IMR-90 (cell line): ENCODE data around the gene ODAD2. TPM values are rescaled to one million over a fixed set of nuclear protein-coding genes. Genes with fewer than 3 reads are reported as not detected.

Experiments used
- ATAC-seq: fragments of 200-7000 bp; cut with Tn5 transposase; 2 replicates; pipeline ENCODE4 v1.9.1; 2020; ENCODE audit warnings: low read depth, mild to moderate bottlenecking, moderate library complexity
- BruUV-seq: library from RNA; stranded (reverse); fragments of 400-500 nt; replicated peaks from 2 replicates; lab custom pipeline; 2021; lab: Mats Ljungman, UMichigan
- CTCF ChIA-PET: fragments of 300-600 bp; formaldehyde crosslinking; extraction: SDS; loops from one replicate; lab custom pipeline; 2021; ENCODE audit warnings: antibody characterized with exemption; lab: Yijun Ruan, JAX
- POLR2A ChIA-PET: fragments of 300-600 bp; sonication (Branson Sonifier 250); formaldehyde crosslinking; loops from one replicate; lab custom pipeline; 2022; ENCODE audit warnings: antibody characterized with exemption; ENCODE audit not compliant: unreplicated experiment; lab: Charles Lee
- DNase-seq: peaks from one replicate; pipeline ENCODE4 v3.0.0; 2013
- H2AFZ ChIP-seq: replicated peaks from 2 replicates; pipeline ENCODE3; 2013; ENCODE audit warnings: low read length, mild to moderate bottlenecking; ENCODE audit not compliant: poor library complexity
- H2AK5ac ChIP-seq: 2 replicates; pipeline ENCODE4 v1.6.1; 2013; ENCODE audit warnings: low read depth, low read length, inconsistent platforms
- H2AK9ac ChIP-seq: replicated peaks from 2 replicates; pipeline ENCODE3; 2013; ENCODE audit warnings: mild to moderate bottlenecking, low read depth, low read length, moderate library complexity; ENCODE audit not compliant: poor library complexity
- H2BK120ac ChIP-seq: 2 replicates; pipeline ENCODE4 v1.6.1; 2013; ENCODE audit warnings: low read depth, low read length, inconsistent platforms
- H2BK15ac ChIP-seq: 3 replicates; pipeline ENCODE4 v1.6.1; 2013; ENCODE audit warnings: low read depth, low read length, inconsistent platforms
- H2BK20ac ChIP-seq: 2 replicates; pipeline ENCODE4 v1.6.1; 2013; ENCODE audit warnings: low read depth, mild to moderate bottlenecking, inconsistent platforms, low read length, moderate library complexity
- H2BK5ac ChIP-seq: 2 replicates; pipeline ENCODE4 v1.6.1; 2013; ENCODE audit warnings: mild to moderate bottlenecking, low read depth, low read length, inconsistent platforms; ENCODE audit not compliant: poor library complexity, severe bottlenecking
- H3K14ac ChIP-seq: replicated peaks from 2 replicates; pipeline ENCODE4 v1.6.1; 2013; ENCODE audit warnings: low read depth, low read length, inconsistent platforms
- H3K18ac ChIP-seq: 2 replicates; pipeline ENCODE4 v1.6.1; 2013; ENCODE audit warnings: low read depth, low read length, control low read depth
- H3K23ac ChIP-seq: 2 replicates; pipeline ENCODE4 v1.6.1; 2013; ENCODE audit warnings: low read depth, low read length, inconsistent platforms
- H3K27ac ChIP-seq: 2 replicates; pipeline ENCODE4 v1.5.1; 2013; ENCODE audit warnings: mild to moderate bottlenecking, control low read depth, low read length; ENCODE audit not compliant: insufficient read depth
- H3K27me3 ChIP-seq: 2 replicates; pipeline ENCODE4 v1.6.1; 2013; ENCODE audit warnings: low read length; ENCODE audit not compliant: control insufficient read depth, insufficient read depth
- H3K36me3 ChIP-seq: 2 replicates; pipeline ENCODE4 v1.6.1; 2013; ENCODE audit warnings: low read length, mixed read lengths; ENCODE audit not compliant: control insufficient read depth, insufficient read depth
- H3K4ac ChIP-seq: 2 replicates; pipeline ENCODE4 v1.6.1; 2013; ENCODE audit warnings: low read depth, low read length, inconsistent platforms
- H3K4me1 ChIP-seq: 2 replicates; pipeline ENCODE4 v1.6.1; 2013; ENCODE audit warnings: low read length, mixed read lengths; ENCODE audit not compliant: control insufficient read depth, insufficient read depth
- H3K4me2 ChIP-seq: 2 replicates; pipeline ENCODE4 v1.6.1; 2013; ENCODE audit warnings: low read depth, mild to moderate bottlenecking, control low read depth, low read length, moderate library complexity
- H3K4me3 ChIP-seq: 2 replicates; pipeline ENCODE4 v1.5.1; 2013; ENCODE audit warnings: low read depth, mild to moderate bottlenecking, control low read depth, low read length, moderate library complexity; ENCODE audit not compliant: insufficient read depth
- H3K56ac ChIP-seq: 2 replicates; pipeline ENCODE4 v1.6.1; 2013; ENCODE audit warnings: low read length, inconsistent platforms; ENCODE audit not compliant: insufficient read depth; ENCODE audit errors: extremely low read depth
- H3K79me1 ChIP-seq, 2 experiments: 2 replicates each; pipeline ENCODE4 v1.6.1; 2013; ENCODE audit warnings: low read length in 2 of 2, inconsistent platforms in 1 of 2, low read depth in 1 of 2
- H3K9ac ChIP-seq: 2 replicates; pipeline ENCODE4 v1.6.1; 2013; ENCODE audit warnings: low read depth, low read length, control low read depth
- H3K9me1 ChIP-seq: 2 replicates; pipeline ENCODE4 v1.6.1; 2013; ENCODE audit warnings: low read length, inconsistent platforms; ENCODE audit not compliant: insufficient read depth
- H3K9me3 ChIP-seq: 2 replicates; pipeline ENCODE4 v1.6.1; 2013; ENCODE audit warnings: low read length; ENCODE audit not compliant: control insufficient read depth, insufficient read depth
- H4K20me1 ChIP-seq: 2 replicates; pipeline ENCODE4 v1.6.1; 2013; ENCODE audit warnings: low read length, inconsistent platforms; ENCODE audit not compliant: insufficient read depth
- H4K5ac ChIP-seq: 2 replicates; pipeline ENCODE4 v1.6.1; 2013; ENCODE audit warnings: mild to moderate bottlenecking, low read depth, low read length, control low read depth
- H4K8ac ChIP-seq, 2 experiments: 2 replicates each; pipeline ENCODE4 v1.6.1; 2013; ENCODE audit warnings: low read depth in 2 of 2, low read length in 2 of 2, control low read depth in 1 of 2, inconsistent platforms in 1 of 2
- H4K91ac ChIP-seq: 2 replicates; pipeline ENCODE4 v1.6.1; 2013; ENCODE audit warnings: low read depth, low read length, inconsistent platforms; ENCODE audit not compliant: insufficient read depth
- BHLHE40 ChIP-seq: fragments of 150-350 bp; IDR thresholded peaks from 2 replicates; pipeline ENCODE4 v1.6.1; 2016; ENCODE audit warnings: mild to moderate bottlenecking, low read depth, low read length
- CEBPB ChIP-seq: IDR thresholded peaks from 2 replicates; pipeline ENCODE4 v1.6.1; 2012; ENCODE audit warnings: low read depth, low read length, improper control_type of control experiment
- CHD1 ChIP-seq: IDR thresholded peaks from 2 replicates; pipeline ENCODE4 v1.6.1; 2012; ENCODE audit warnings: low read depth, low read length, improper control_type of control experiment
- FOS ChIP-seq: fragments of 150-350 bp; IDR thresholded peaks from 2 replicates; pipeline ENCODE4 v1.6.1; 2016; ENCODE audit warnings: low read depth, low read length
- MAFK ChIP-seq: IDR thresholded peaks from 2 replicates; pipeline ENCODE4 v1.6.1; 2012; ENCODE audit warnings: low read depth, low read length, improper control_type of control experiment
- MAZ ChIP-seq: IDR thresholded peaks from 2 replicates; pipeline ENCODE4 v1.6.1; 2012; ENCODE audit warnings: low read depth, mild to moderate bottlenecking, low read length, improper control_type of control experiment, moderate library complexity, borderline replicate concordance
- MXI1 ChIP-seq: IDR thresholded peaks from 2 replicates; pipeline ENCODE4 v1.6.1; 2012; ENCODE audit warnings: low read depth, mild to moderate bottlenecking, low read length, moderate library complexity, borderline replicate concordance
- NFE2L2 ChIP-seq: fragments of 150-350 bp; IDR thresholded peaks from 2 replicates; pipeline ENCODE4 v1.6.1; 2016; ENCODE audit warnings: low read depth, mild to moderate bottlenecking, low read length
- POLR2A ChIP-seq: IDR thresholded peaks from 2 replicates; pipeline ENCODE4 v1.6.1; 2012; ENCODE audit warnings: mild to moderate bottlenecking, low read depth, low read length
- RAD21 ChIP-seq: IDR thresholded peaks from 2 replicates; pipeline ENCODE4 v1.6.1; 2012; ENCODE audit warnings: low read length, improper control_type of control experiment
- RCOR1 ChIP-seq: IDR thresholded peaks from 2 replicates; pipeline ENCODE4 v1.6.1; 2012; ENCODE audit warnings: mild to moderate bottlenecking, low read length, improper control_type of control experiment; ENCODE audit not compliant: insufficient replicate concordance
- RFX5 ChIP-seq: IDR thresholded peaks from 2 replicates; pipeline ENCODE4 v1.8.0; 2012; ENCODE audit warnings: low read depth, mild to moderate bottlenecking, low read length, moderate library complexity
- SMC3 ChIP-seq: fragments of 150-350 bp; IDR thresholded peaks from 2 replicates; pipeline ENCODE4 v1.6.1; 2016; ENCODE audit warnings: low read depth, mild to moderate bottlenecking, antibody characterized with exemption, low read length, moderate library complexity
- USF2 ChIP-seq: fragments of 150-350 bp; IDR thresholded peaks from 2 replicates; pipeline ENCODE4 v1.6.1; 2017; ENCODE audit warnings: mild to moderate bottlenecking, antibody characterized with exemption, low read length, low read depth
- WGBS, 2 experiments: methylation state at CpG; one replicate each; pipeline versions ENCODE4 v1.1.5 to v1.1.7; 2013; ENCODE audit warnings: missing lambda C conversion rate in 2 of 2; ENCODE audit not compliant: insufficient read length in 1 of 2; ENCODE audit errors: extremely low coverage in 2 of 2; 5-methylcytosine and 5-hydroxymethylcytosine counted together
- dilution Hi-C: fragments of 300-500 bp; cut with HindIII; formaldehyde crosslinking; loops from one replicate; pipeline ENCODE4 v1.14.3; 2018; ENCODE audit warnings: low sequenced_read_pairs; ENCODE audit not compliant: unreplicated experiment
- in situ Hi-C: fragments of 300-500 bp; cut with MboI; formaldehyde crosslinking; loops from 3 replicates; pipeline ENCODE4 v1.14.3; 2019; ENCODE audit warnings: low sequenced_read_pairs, inconsistent platforms, mixed read lengths
- intact Hi-C: fragments of 100-400 bp; cut with micrococcal nuclease; formaldehyde crosslinking; loops from 2 replicates; pipeline ENCODE4 v1.10.0; 2022
- polyA plus RNA-seq, 3 experiments: library from polyadenylated mRNA; depleted of rRNA; stranded (reverse); fragments of >200 nt; gene quantifications; 2 replicates each; pipeline ENCODE4 v1.2.3, GENCODE V29; 2012; ENCODE audit warnings: low replicate concordance in 1 of 3
- total RNA-seq: library from RNA; depleted of rRNA; stranded (reverse); fragments of >200 nt; gene quantifications from 2 replicates; pipeline ENCODE4 v1.2.3, GENCODE V29; 2012
- TF ChIP-seq, protein P1 (sequence below): conservative IDR thresholded peaks from 2 replicates; pipeline ENCODE4 v1.5.1; 2012; ENCODE audit warnings: mild to moderate bottlenecking, low read depth, low read length, improper control_type of control experiment
- TF ChIP-seq, protein P2 (sequence below): fragments of 150-350 bp; IDR thresholded peaks from 2 replicates; pipeline ENCODE4 v1.6.1; 2016; ENCODE audit warnings: low read depth, mild to moderate bottlenecking, low read length, moderate library complexity, borderline replicate concordance

Gene ODAD2
- total and polyA plus RNA-seq, 2 of the 4 experiments (the other 2 are of a cell fraction): 0.53 to 0.72 TPM

DNA sequence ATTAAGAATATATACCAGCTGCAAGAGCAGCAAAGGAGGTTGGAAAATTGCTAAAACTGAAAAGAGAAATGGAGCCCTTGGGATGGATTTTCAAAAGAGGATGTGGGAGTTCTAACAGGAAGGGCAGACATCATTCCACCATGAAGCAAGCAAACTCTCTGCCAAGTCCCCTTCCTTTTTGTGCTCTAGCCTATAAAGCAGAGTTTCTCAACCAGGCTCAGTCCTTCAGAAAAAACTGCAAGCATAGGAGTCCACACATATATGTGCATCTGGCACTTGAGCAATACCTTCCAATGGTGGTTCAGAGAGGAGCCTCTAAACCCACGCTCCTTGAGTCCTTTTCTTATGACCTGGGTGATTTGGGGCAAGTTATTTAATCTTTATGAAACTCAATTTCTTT, 154.7 kb downstream of the ODAD2 start:
- H3K36me3 ChIP-seq: no peaks in the 10 kb centered on the region
- intact Hi-C loops: no loop called here
- H3K4me1 ChIP-seq: no peaks in the 10 kb centered on the region
- H3K4me2 ChIP-seq: no peak overlapping the region
- H3K56ac ChIP-seq: no peak overlapping the region
- ATAC-seq (no peak), DNase-seq (no peak)
- H3K4ac ChIP-seq: no peak overlapping the region
- H2AK5ac ChIP-seq: no peak overlapping the region
- H3K27me3 ChIP-seq: peaks cover 2% of the 10 kb centered on the region; the same call in 1 of the 2 replicates
- H2AFZ ChIP-seq: no peak overlapping the region
- no peak overlapping the region for H2BK5ac ChIP-seq
- in situ Hi-C loops: no loop called here
- WGBS, 2 experiments: no CpG with 5 or more reads among the region's 1 CpG
- no peak overlapping the region for H3K9ac ChIP-seq
- no peak overlapping the region for H4K5ac ChIP-seq
- no peak overlapping the region for H2BK15ac ChIP-seq
- H2BK20ac ChIP-seq: no peak overlapping the region
- dilution Hi-C loops: no loop called here
- H3K18ac ChIP-seq: no peak overlapping the region
- H4K91ac ChIP-seq: no peak overlapping the region
- H3K14ac ChIP-seq: no peak overlapping the region
- no peak overlapping the region for H4K8ac ChIP-seq
- H2AK9ac ChIP-seq: no peak overlapping the region
- no peak overlapping the region for H3K23ac ChIP-seq
- H3K4me3 ChIP-seq: no peak overlapping the region
- CTCF ChIA-PET: interaction anchor here (0.8 kb wide), 1 partner anchor 398 kb away, joined by 3 read pairs; no protein-coding TSS in a partner anchor
- H3K27ac ChIP-seq: no peak overlapping the region
- BruUV-seq: no TSS peak
- no peaks in the 10 kb centered on the region for H3K9me1 ChIP-seq
- TF ChIP-seq SMC3 (no peak), BHLHE40 (no peak), RFX5 (no peak), MXI1 (no peak), CHD1 (no peak), POLR2A (no peak), RAD21 (no peak), MAZ (no peak), RCOR1 (no peak), NFE2L2 (no peak), FOS (no peak), USF2 (no peak), MAFK (no peak), CEBPB (no peak)
- TF ChIP-seq, protein P1, sequence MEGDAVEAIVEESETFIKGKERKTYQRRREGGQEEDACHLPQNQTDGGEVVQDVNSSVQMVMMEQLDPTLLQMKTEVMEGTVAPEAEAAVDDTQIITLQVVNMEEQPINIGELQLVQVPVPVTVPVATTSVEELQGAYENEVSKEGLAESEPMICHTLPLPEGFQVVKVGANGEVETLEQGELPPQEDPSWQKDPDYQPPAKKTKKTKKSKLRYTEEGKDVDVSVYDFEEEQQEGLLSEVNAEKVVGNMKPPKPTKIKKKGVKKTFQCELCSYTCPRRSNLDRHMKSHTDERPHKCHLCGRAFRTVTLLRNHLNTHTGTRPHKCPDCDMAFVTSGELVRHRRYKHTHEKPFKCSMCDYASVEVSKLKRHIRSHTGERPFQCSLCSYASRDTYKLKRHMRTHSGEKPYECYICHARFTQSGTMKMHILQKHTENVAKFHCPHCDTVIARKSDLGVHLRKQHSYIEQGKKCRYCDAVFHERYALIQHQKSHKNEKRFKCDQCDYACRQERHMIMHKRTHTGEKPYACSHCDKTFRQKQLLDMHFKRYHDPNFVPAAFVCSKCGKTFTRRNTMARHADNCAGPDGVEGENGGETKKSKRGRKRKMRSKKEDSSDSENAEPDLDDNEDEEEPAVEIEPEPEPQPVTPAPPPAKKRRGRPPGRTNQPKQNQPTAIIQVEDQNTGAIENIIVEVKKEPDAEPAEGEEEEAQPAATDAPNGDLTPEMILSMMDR: no peak
- TF ChIP-seq, protein P2, sequence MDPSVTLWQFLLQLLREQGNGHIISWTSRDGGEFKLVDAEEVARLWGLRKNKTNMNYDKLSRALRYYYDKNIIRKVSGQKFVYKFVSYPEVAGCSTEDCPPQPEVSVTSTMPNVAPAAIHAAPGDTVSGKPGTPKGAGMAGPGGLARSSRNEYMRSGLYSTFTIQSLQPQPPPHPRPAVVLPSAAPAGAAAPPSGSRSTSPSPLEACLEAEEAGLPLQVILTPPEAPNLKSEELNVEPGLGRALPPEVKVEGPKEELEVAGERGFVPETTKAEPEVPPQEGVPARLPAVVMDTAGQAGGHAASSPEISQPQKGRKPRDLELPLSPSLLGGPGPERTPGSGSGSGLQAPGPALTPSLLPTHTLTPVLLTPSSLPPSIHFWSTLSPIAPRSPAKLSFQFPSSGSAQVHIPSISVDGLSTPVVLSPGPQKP: no peak
- no peaks in the 10 kb centered on the region for H3K79me1 ChIP-seq
- H2BK120ac ChIP-seq: no peak overlapping the region
- H4K20me1 ChIP-seq: no peaks in the 10 kb centered on the region
- POLR2A ChIA-PET: no interaction called here
- H3K9me3 ChIP-seq: no peaks in the 10 kb centered on the region
